Panc1 (cell line): ENCODE results near the gene ZFHX3.

Experiments used
- POLR2AphosphoS5 ChIP-seq: IDR thresholded peaks from 2 replicates; pipeline ENCODE4 v1.6.1; 2012; ENCODE audit warnings: mild to moderate bottlenecking, low read depth, low read length, moderate library complexity
- TCF7L2 ChIP-seq: IDR thresholded peaks from 2 replicates; pipeline ENCODE4 v1.6.1; 2011; ENCODE audit warnings: mild to moderate bottlenecking, low read depth, low read length, inconsistent platforms
- TF ChIP-seq, protein P1 (sequence below): fragments of 450-650 bp; IDR thresholded peaks from 2 replicates; pipeline ENCODE4 v1.5.1; 2017; ENCODE audit warnings: mild to moderate bottlenecking

- TF ChIP-seq TCF7L2: no peak
- no peak for TF ChIP-seq POLR2AphosphoS5
- TF ChIP-seq, protein P1, sequence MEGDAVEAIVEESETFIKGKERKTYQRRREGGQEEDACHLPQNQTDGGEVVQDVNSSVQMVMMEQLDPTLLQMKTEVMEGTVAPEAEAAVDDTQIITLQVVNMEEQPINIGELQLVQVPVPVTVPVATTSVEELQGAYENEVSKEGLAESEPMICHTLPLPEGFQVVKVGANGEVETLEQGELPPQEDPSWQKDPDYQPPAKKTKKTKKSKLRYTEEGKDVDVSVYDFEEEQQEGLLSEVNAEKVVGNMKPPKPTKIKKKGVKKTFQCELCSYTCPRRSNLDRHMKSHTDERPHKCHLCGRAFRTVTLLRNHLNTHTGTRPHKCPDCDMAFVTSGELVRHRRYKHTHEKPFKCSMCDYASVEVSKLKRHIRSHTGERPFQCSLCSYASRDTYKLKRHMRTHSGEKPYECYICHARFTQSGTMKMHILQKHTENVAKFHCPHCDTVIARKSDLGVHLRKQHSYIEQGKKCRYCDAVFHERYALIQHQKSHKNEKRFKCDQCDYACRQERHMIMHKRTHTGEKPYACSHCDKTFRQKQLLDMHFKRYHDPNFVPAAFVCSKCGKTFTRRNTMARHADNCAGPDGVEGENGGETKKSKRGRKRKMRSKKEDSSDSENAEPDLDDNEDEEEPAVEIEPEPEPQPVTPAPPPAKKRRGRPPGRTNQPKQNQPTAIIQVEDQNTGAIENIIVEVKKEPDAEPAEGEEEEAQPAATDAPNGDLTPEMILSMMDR: no peak
These were observed 23.3 kb downstream of the ZFHX3 start for GRCh38 chr16:73024571-73025105.
